Naive thymus-derived CD4-positive, alpha-beta T cell (primary cell): ENCODE results near the gene POU2AF1. TPM values are rescaled to one million over a fixed set of nuclear protein-coding genes. Genes with fewer than 3 reads are reported as not detected.
A peak's percentile ranks its signal among the peaks of the same experiment; 100 is the strongest.

ENCODE experiments used
- ATAC-seq: fragments of 150-1000 bp; cut with Tn5 transposase; 2 replicates; pipeline ENCODE4 v1.10.0; 2021; ENCODE audit warnings: mild to moderate bottlenecking, moderate library complexity
- CTCF ChIA-PET: fragments of 350-600 bp; sonication (Branson Sonifier 250); formaldehyde crosslinking; loops from one replicate; lab custom pipeline; 2021; ENCODE audit warnings: antibody characterized with exemption; lab: Charles Lee
- POLR2A ChIA-PET: fragments of 350-600 bp; sonication (Branson Sonifier 250); formaldehyde crosslinking; loops from one replicate; lab custom pipeline; 2021; ENCODE audit warnings: antibody characterized with exemption, inconsistent platforms; lab: Charles Lee
- DNase-seq, 9 donors: peaks; one replicate each; pipeline versions ENCODE4 v3.0.0 to v3.0.0-alpha.2; 2020 to 2022; ENCODE audit warnings: mixed read lengths in 1 of 9
- H3K27ac ChIP-seq: one replicate; pipeline ENCODE4 v1.7.0; 2013; ENCODE audit warnings: mild to moderate bottlenecking, low read depth, low read length, moderate library complexity
- H3K27me3 ChIP-seq, 2 donors: one replicate each; pipeline ENCODE4 v1.7.0; 2013; ENCODE audit warnings: low read length in 2 of 2, mild to moderate bottlenecking in 2 of 2, moderate library complexity in 2 of 2; ENCODE audit not compliant: control insufficient read depth in 2 of 2, insufficient read depth in 2 of 2
- H3K36me3 ChIP-seq, 3 experiments: 1 replicate in 2 of 3; 2 replicates in 1 of 3; pipeline ENCODE4 v1.7.0; 2013; ENCODE audit warnings: low read length in 3 of 3, mild to moderate bottlenecking in 3 of 3, moderate library complexity in 1 of 3; ENCODE audit not compliant: insufficient read depth in 3 of 3, control insufficient read depth in 2 of 3
- H3K4me1 ChIP-seq, 2 donors: one replicate each; pipeline ENCODE4 v1.7.0; 2013; ENCODE audit warnings: low read length in 2 of 2, mild to moderate bottlenecking in 2 of 2, moderate library complexity in 1 of 2; ENCODE audit not compliant: control insufficient read depth in 2 of 2, insufficient read depth in 2 of 2
- H3K4me3 ChIP-seq: 2 replicates; pipeline ENCODE4 v1.7.0; 2013; ENCODE audit warnings: mild to moderate bottlenecking, low read length
- H3K9me3 ChIP-seq, 3 experiments: 1 replicate in 2 of 3; 2 replicates in 1 of 3; pipeline ENCODE4 v1.7.0; 2013; ENCODE audit warnings: low read length in 3 of 3; ENCODE audit not compliant: control insufficient read depth in 2 of 3
- H3K27ac Mint-ChIP-seq, 9 donors: one replicate each; pipeline ENCODE4 v1.8.0; 2020 to 2022; ENCODE audit warnings: mixed read lengths in 9 of 9, mild to moderate bottlenecking in 8 of 9, moderate library complexity in 5 of 9, inconsistent platforms in 2 of 9
- H3K27me3 Mint-ChIP-seq, 5 donors: one replicate each; pipeline ENCODE4 v1.8.0; 2021 to 2022; ENCODE audit warnings: mixed read lengths in 5 of 5, mild to moderate bottlenecking in 1 of 5
- H3K36me3 Mint-ChIP-seq, 5 donors: one replicate each; pipeline ENCODE4 v1.8.0; 2020 to 2022; ENCODE audit warnings: mixed read lengths in 5 of 5, mild to moderate bottlenecking in 3 of 5, inconsistent platforms in 1 of 5
- H3K4me1 Mint-ChIP-seq, 7 donors: one replicate each; pipeline ENCODE4 v1.8.0; 2020 to 2022; ENCODE audit warnings: mixed read lengths in 7 of 7, mild to moderate bottlenecking in 3 of 7, inconsistent platforms in 1 of 7
- H3K4me3 Mint-ChIP-seq, 10 donors: one replicate each; pipeline ENCODE4 v1.8.0; 2020 to 2022; ENCODE audit warnings: mild to moderate bottlenecking in 10 of 10, mixed read lengths in 10 of 10, moderate library complexity in 6 of 10, inconsistent platforms in 2 of 10
- H3K9me3 Mint-ChIP-seq, 11 donors: one replicate each; pipeline ENCODE4 v1.8.0; 2020 to 2022; ENCODE audit warnings: mixed read lengths in 11 of 11, mild to moderate bottlenecking in 4 of 11, inconsistent platforms in 1 of 11, moderate library complexity in 1 of 11
- intact Hi-C, 2 donors: fragments of 100-400 bp; cut with micrococcal nuclease; formaldehyde crosslinking; loops; one replicate each; pipeline ENCODE4 v1.15.1; 2023
- polyA plus RNA-seq, 2 donors: library from polyadenylated mRNA; unstranded; fragments of 300-500 nt; fragmentation: Illumina TruSeq; gene quantifications; one replicate each; pipeline ENCODE4 v1.2.3, GENCODE V29; 2021
- total RNA-seq, 6 experiments: library from RNA in 5 of 6; stranded (reverse) in 5 of 6; gene quantifications; 1 replicate in 5 of 6; 2 replicates in 1 of 6; pipeline ENCODE4 v1.2.3 and lab custom pipeline; 2021 to 2026

The POU2AF1 gene
- total and polyA plus RNA-seq, 7 experiments from 2014 or later, result 0.45 to 11.3 (median 1.4) TPM

DNA sequence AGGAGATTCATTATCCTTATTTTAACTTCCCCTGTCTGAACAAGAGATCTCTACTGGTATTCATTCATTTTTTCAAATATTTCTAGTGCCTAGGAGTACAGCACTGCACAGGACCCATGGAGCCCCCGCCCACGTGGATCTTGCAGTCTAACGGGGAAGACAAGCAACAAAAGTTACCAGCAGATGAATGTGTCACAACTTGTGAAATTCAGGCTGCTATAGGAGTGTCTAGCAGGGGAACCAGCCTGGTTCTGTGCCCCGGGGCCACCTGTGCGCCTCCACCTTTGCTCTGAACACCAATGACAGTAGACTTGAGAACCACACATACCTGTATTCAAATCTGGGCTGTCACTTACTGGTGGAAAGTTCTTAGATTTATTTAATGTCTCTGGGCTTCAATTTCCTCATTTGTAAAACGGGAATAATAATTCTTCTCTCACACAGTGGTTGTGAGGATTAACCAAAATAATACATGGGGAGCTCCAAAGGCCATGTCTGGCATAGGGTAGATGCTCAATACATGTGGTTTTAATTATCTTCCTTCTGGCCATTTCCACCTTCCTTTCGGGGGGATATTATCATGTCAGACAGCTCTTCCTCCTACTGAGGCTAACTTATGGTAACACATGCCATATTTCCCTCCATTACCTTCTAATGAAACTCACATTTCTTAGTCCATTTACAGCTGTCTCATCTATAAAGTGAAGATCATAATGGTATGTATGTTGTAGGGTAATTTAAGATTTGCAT lies 17.8 kb downstream of the POU2AF1 start:
- Mint-ChIP-seq H3K4me1 (peaks cover 0 to 2% (median 0%) of the 10 kb centered on the region in 7 donors), H3K4me3 (no peak overlapping the region), H3K27me3 (no peaks in the 10 kb centered on the region), H3K9me3 (no peaks in the 10 kb centered on the region), H3K27ac (no peak overlapping the region), H3K36me3 (peaks cover 0 to 19% (median 3%) of the 10 kb centered on the region in 5 donors)
- Histone ChIP-seq H3K4me3 (no peak overlapping the region), H3K36me3 (no peaks in the 10 kb centered on the region), H3K27me3 (no peaks in the 10 kb centered on the region), H3K9me3 (no peaks in the 10 kb centered on the region), H3K27ac (no peak overlapping the region), H3K4me1 (no peaks in the 10 kb centered on the region)
- ChIA-PET CTCF (interaction anchor here (1.3 kb wide), 1 partner anchor 68 kb away, joined by 3 read pairs; no protein-coding TSS in a partner anchor), POLR2A (no interaction called here)
- ATAC-seq (no peak), DNase-seq (no peak)
- intact Hi-C loops, result no loop called here

DNA sequence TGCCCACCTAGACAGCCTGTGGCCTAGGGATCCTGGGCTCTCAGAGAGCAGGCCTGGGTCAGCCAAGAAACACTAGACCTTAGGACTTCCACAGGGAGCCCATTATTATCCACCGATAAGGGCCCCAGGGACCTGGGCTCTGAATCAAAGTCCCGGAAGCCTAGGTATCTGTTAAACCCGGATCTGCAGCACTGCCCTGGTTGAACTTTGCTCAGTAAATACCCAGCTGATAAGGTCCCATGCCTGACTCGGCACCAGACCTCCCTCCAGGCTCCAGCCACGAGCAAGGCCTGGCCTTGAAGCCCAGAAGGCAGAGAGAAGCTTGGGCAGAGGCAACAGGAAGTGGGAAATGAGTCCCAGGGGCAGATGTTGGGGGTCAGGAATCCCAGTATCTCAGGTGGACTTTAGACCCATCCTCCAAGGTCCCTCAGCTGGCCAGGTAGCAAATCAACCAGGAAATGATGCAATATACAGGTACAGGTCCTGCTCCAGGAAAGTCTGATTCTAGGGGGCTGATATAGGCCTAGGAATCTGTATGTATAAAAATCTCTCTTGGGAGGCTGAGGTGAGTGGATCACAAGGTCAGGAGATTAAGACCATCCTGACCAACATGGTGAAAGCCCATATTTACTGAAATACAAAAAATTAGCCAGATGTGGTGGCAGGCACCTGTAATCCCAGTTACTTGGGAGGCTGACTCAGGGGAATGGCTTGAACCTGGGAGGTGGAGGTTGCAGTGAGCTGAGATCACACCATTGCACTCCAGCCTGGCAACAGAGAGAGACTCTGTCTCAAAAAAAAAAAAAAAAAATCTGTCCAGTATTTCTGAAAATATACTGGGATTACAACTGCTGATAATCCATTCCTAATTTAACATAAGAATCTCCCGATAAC lies 18.7 kb downstream of the POU2AF1 start:
- Histone ChIP-seq H3K9me3 (no peaks in the 10 kb centered on the region), H3K36me3 (no peaks in the 10 kb centered on the region), H3K27ac (no peak overlapping the region), H3K4me1 (no peaks in the 10 kb centered on the region), H3K27me3 (no peaks in the 10 kb centered on the region), H3K4me3 (no peak overlapping the region)
- Mint-ChIP-seq H3K27me3 (no peaks in the 10 kb centered on the region), H3K4me1 (peaks cover 0 to 3% (median 0%) of the 10 kb centered on the region in 7 donors), H3K36me3 (peaks cover 0 to 16% (median 0%) of the 10 kb centered on the region in 5 donors), H3K9me3 (no peaks in the 10 kb centered on the region), H3K4me3 (no peak overlapping the region), H3K27ac (no peak overlapping the region)
- ATAC-seq (no peak), DNase-seq (no peak)
- intact Hi-C loops, result no loop called here
- ChIA-PET POLR2A (no interaction called here), CTCF (no interaction called here)

GRCh38 chr11:111359223-111360149 lies 19.6 kb downstream of the POU2AF1 start:
- Mint-ChIP-seq H3K9me3 (no peaks in the 10 kb centered on the region), H3K36me3 (peaks cover 0 to 9% (median 0%) of the 10 kb centered on the region in 5 donors)

DNA sequence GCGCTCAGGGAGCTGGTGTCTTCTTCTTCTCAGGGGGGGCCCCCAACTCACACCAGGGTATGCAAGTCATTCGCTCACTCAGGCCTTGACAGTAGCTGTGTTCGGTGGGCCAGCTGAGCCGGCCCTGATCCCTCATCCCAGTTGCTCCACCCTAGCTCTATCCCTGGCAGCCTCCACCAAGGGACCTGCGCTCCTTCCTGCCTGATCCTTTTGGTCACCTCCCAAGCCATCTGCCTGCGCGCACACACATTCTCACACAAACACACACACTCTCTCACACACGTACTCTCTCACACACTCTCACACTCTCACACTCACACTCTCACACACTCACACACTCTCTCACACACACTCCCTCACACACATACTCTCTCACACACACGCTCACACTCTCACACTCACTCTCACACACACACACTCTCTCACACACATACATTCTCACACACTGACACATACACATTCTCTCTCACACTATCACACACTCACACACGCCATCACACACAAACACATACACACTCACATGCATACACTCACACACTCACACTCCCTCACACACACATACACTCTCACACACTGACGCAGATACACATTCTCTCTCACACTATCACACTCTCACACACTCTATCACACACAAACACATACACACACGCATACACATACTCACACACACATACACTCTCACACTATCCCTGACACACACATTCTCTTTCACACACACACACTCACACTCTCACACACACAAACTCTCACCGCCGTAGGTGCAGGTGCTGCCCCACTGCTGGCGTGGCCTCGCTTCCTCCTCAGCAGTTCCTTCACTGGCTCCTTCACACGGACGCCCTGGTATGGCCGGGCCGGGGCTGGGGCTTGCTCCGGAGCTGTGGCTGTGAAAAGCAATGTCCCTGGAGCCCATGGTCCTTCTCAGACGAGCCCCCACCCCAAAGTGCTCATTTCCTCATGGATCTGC lies 20.8 kb downstream of the POU2AF1 start:
- H3K9me3 ChIP-seq, result no peaks in the 10 kb centered on the region
- no peaks in the 10 kb centered on the region for H3K27me3 Mint-ChIP-seq
- no peaks in the 10 kb centered on the region for H3K36me3 ChIP-seq
- ChIA-PET POLR2A (no interaction called here), CTCF (no interaction called here)
- H3K36me3 Mint-ChIP-seq, result peaks cover 0 to 12% (median 0%) of the 10 kb centered on the region in 5 donors
- H3K4me1 ChIP-seq, result no peaks in the 10 kb centered on the region
- H3K9me3 Mint-ChIP-seq, result no peaks in the 10 kb centered on the region
- H3K4me3 ChIP-seq, result no peak overlapping the region
- intact Hi-C loops, result loop anchor here in 1 of 2 donors (1.0 to 2.0 kb wide), 2 partner anchors 76 to 88 kb away; no protein-coding TSS in a partner anchor
- no peak overlapping the region for H3K27ac Mint-ChIP-seq
- H3K4me3 Mint-ChIP-seq, result no peak overlapping the region
- H3K27me3 ChIP-seq, result no peaks in the 10 kb centered on the region
- H3K27ac ChIP-seq, result no peak overlapping the region
- H3K4me1 Mint-ChIP-seq, result peaks cover 0 to 6% (median 0%) of the 10 kb centered on the region in 7 donors
- ATAC-seq (peak; percentile 12), DNase-seq (no peak)

More at GRCh38 chr11:111359223-111360149, 19.6 kb downstream of the POU2AF1 start:
- CTCF ChIA-PET, result no interaction called here
- no peak overlapping the region for H3K4me3 Mint-ChIP-seq
- H3K4me1 ChIP-seq, result no peaks in the 10 kb centered on the region
- no peak overlapping the region for H3K27ac Mint-ChIP-seq
- ATAC-seq (no peak), DNase-seq (no peak)
- no peaks in the 10 kb centered on the region for H3K9me3 ChIP-seq
- no peaks in the 10 kb centered on the region for H3K36me3 ChIP-seq
- H3K27me3 ChIP-seq, result no peaks in the 10 kb centered on the region
- intact Hi-C loops, result loop anchor here in 1 of 2 donors (1.0 to 2.0 kb wide), 2 partner anchors 77 to 87 kb away; no protein-coding TSS in a partner anchor
- POLR2A ChIA-PET, result no interaction called here
- peaks cover 0 to 6% (median 0%) of the 10 kb centered on the region in 7 donors for H3K4me1 Mint-ChIP-seq
- no peak overlapping the region for H3K4me3 ChIP-seq
- no peaks in the 10 kb centered on the region for H3K27me3 Mint-ChIP-seq
- no peak overlapping the region for H3K27ac ChIP-seq

DNA sequence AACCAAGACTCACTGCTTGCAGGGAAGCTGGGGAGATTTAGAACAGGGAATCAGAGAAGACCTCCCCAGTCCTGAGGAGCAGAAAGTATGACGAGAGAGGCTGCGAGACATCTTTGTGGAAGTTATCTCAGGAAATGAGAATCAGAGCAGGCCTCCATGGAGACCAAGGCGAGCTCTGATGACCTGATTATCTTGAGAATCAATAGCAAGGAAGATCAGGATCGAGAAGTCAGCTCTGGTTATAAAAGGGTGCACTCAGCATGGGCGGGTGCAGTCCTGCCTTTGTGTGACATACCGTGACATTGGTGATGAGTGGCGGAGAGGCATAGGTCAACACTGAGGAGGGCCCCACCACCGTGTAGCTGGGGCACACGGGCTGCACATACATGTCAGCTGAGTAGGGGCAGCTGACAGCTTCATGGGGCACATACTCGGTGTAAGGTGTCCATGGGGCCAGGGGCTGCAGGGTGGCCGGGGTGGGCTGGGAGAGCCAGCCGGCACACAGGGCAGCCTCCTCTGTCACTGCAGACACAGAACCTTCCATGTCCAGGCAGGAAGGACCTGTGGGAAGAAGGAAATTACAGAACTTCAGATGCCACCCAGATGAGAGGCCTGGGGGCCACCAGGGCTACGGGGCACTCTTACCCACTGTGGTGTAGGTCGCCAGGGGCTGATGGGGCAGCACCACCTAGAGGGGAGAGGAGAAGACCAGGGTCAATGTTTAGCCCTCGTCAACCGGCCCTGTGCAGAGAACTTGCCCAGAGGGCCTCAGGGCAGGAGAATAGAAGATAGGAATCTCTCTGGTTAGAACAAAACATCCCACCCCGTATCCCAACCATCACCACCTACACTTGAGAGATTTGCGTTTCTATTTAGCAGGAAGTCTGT lies 21.7 kb downstream of the POU2AF1 start:
- ATAC-seq (no peak), DNase-seq (no peak)
- H3K4me3 ChIP-seq, result no peak overlapping the region
- H3K9me3 ChIP-seq, result no peaks in the 10 kb centered on the region
- intact Hi-C loops, result loop anchor here in 1 of 2 donors (2.0 kb wide), 1 partner anchor 75 kb away; no protein-coding TSS in a partner anchor
- H3K4me1 ChIP-seq, result no peaks in the 10 kb centered on the region
- H3K27me3 ChIP-seq, result no peaks in the 10 kb centered on the region
- H3K36me3 ChIP-seq, result no peaks in the 10 kb centered on the region
- H3K4me1 Mint-ChIP-seq, result peaks cover 0 to 6% (median 0%) of the 10 kb centered on the region in 7 donors
- H3K9me3 Mint-ChIP-seq, result no peaks in the 10 kb centered on the region
- H3K27ac ChIP-seq, result no peak overlapping the region
- H3K4me3 Mint-ChIP-seq, result no peak overlapping the region
- H3K36me3 Mint-ChIP-seq, result peaks cover 0 to 15% (median 0%) of the 10 kb centered on the region in 5 donors
- ChIA-PET CTCF (interaction anchor here (0.7 kb wide), 1 partner anchor 37 kb away, joined by 3 read pairs; no protein-coding TSS in a partner anchor), POLR2A (no interaction called here)
- no peaks in the 10 kb centered on the region for H3K27me3 Mint-ChIP-seq
- no peak overlapping the region for H3K27ac Mint-ChIP-seq
